ENCODE measurements around the gene ADCY4.
A peak's percentile ranks its signal among the peaks of the same experiment; 100 is the strongest.

DNA sequence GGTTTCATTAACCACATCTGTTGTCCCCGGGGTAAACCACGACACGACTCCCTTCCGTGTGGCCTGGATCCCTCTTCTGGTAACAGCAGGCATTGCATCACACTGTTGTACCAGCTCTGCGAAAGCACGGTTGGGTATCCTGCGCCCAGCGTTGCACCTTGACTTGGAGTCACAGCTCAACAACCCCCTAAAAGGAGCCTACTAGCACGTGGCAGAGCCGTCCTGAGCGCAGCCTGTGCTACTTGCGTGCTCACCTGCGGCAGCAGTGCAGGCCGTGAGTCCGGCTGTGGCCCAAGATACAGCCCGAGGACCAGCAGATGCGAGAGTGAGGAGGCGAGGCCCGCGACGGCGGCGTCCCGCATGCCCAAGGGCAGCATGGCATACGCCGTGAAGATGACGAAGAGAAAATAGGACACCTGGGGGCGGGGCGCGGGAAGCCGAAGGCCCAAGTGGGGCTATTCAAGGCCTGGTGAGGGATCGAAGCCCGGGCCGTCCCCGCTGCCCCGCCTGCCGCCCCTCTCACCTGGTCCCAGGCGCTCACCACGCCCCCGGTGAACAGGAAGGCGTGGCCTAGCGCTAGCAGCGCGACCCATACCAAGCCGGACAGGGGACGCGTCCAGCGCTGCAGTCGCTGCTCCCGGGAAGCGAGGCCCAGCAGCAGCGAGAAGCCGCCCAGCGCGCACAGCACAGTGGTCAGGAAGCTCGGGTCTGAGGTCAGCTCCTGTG, 2.4 kb downstream of the ADCY4 start:
- TF ChIP-seq, protein P1, sequence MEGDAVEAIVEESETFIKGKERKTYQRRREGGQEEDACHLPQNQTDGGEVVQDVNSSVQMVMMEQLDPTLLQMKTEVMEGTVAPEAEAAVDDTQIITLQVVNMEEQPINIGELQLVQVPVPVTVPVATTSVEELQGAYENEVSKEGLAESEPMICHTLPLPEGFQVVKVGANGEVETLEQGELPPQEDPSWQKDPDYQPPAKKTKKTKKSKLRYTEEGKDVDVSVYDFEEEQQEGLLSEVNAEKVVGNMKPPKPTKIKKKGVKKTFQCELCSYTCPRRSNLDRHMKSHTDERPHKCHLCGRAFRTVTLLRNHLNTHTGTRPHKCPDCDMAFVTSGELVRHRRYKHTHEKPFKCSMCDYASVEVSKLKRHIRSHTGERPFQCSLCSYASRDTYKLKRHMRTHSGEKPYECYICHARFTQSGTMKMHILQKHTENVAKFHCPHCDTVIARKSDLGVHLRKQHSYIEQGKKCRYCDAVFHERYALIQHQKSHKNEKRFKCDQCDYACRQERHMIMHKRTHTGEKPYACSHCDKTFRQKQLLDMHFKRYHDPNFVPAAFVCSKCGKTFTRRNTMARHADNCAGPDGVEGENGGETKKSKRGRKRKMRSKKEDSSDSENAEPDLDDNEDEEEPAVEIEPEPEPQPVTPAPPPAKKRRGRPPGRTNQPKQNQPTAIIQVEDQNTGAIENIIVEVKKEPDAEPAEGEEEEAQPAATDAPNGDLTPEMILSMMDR (IDR thresholded peaks at IDR 0.05; ENCODE audit: insufficient read depth, low read length, poor library complexity, severe bottlenecking): peak; percentile 48
- no peak for TF ChIP-seq EZH2phosphoT487 (conservative IDR thresholded peaks at IDR 0.05; ENCODE audit: low read length)
